Measurements from ENCODE around the gene LRRC47. TPM values are rescaled to one million over a fixed set of nuclear protein-coding genes. Genes with fewer than 3 reads are reported as not detected.

The LRRC47 gene
- total RNA-seq, 4 donors from 2014 or later, result 19.0 to 44.7 (median 37.4) TPM

- Histone ChIP-seq H3K27me3 (no peaks in the 10 kb centered on the region), H3K27ac (no peak overlapping the region), H3K4me1 (peaks cover 0 to 12% of the 10 kb centered on the region in 2 donors), H3K9me3 (no peaks in the 10 kb centered on the region), H3K4me3 (no peak overlapping the region), H3K36me3 (no peaks in the 10 kb centered on the region)
- no peak for DNase-seq
- TF ChIP-seq, protein P1, sequence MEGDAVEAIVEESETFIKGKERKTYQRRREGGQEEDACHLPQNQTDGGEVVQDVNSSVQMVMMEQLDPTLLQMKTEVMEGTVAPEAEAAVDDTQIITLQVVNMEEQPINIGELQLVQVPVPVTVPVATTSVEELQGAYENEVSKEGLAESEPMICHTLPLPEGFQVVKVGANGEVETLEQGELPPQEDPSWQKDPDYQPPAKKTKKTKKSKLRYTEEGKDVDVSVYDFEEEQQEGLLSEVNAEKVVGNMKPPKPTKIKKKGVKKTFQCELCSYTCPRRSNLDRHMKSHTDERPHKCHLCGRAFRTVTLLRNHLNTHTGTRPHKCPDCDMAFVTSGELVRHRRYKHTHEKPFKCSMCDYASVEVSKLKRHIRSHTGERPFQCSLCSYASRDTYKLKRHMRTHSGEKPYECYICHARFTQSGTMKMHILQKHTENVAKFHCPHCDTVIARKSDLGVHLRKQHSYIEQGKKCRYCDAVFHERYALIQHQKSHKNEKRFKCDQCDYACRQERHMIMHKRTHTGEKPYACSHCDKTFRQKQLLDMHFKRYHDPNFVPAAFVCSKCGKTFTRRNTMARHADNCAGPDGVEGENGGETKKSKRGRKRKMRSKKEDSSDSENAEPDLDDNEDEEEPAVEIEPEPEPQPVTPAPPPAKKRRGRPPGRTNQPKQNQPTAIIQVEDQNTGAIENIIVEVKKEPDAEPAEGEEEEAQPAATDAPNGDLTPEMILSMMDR (IDR thresholded peaks at IDR 0.05), result no peak
- no peak for TF ChIP-seq POLR2A (IDR thresholded peaks at IDR 0.05)
- intact Hi-C loops (cut with DNase I; ENCODE audit: low total_unique reads), result no loop called here
These were observed 6.6 kb downstream of the LRRC47 start for GRCh38 chr1:3789421-3790300.

DNA sequence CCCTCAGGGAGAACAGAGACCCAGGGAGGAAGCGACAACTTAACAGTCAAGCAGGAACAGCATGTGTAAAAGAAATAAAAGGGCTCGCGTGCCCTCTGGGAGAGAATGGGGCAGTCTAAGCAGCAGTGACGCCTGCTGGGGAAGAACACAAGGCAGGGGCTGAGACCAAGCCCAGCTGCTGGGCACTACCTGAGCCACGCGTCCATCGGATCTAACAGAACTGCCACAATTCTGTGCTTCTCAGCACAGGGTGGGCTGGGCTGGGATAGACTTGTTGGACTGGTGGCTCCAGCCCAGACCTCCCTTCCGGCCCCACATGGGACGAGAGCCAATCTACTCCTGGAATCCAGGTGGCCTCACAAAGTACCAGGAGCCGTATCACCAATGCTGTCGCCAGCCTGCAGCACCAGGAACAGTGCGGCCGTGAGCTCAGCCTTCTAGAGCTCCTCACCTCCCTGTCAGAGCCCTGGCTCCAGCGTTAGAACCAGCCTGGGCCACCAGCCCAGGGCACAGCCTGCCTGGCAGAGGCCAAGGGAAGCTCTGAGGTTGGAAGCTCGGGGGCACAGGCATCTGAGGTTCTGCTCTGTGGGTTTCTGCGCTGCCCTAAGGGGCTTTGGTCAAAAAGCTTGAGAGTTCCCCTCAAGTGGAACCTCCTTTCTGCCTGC lies 7.4 kb downstream of the LRRC47 start:
- no peaks in the 10 kb centered on the region for H3K36me3 ChIP-seq
- H3K27ac ChIP-seq, result no peak overlapping the region
- TF ChIP-seq, protein P1 (IDR thresholded peaks at IDR 0.05), result no peak
- no peak for TF ChIP-seq POLR2A (IDR thresholded peaks at IDR 0.05)

GRCh38 chr1:3787745-3788605 lies 8.3 kb downstream of the LRRC47 start:
- no peak for DNase-seq
- no peak overlapping the region for H3K27ac ChIP-seq
- H3K4me1 ChIP-seq, result peaks cover 0 to 4% of the 10 kb centered on the region in 2 donors
- no peaks in the 10 kb centered on the region for H3K27me3 ChIP-seq
- H3K9me3 ChIP-seq, result no peaks in the 10 kb centered on the region
- TF ChIP-seq, protein P1 (IDR thresholded peaks at IDR 0.05), result no peak
- no peak for TF ChIP-seq POLR2A (IDR thresholded peaks at IDR 0.05)
- no peak overlapping the region for H3K4me3 ChIP-seq
- H3K36me3 ChIP-seq, result no peaks in the 10 kb centered on the region
- intact Hi-C loops (cut with DNase I; ENCODE audit: low total_unique reads), result no loop called here

More for the DNA sequence above, 7.4 kb downstream of the LRRC47 start:
- Histone ChIP-seq H3K4me1 (peaks cover 0 to 4% of the 10 kb centered on the region in 2 donors), H3K4me3 (no peak overlapping the region), H3K27me3 (no peaks in the 10 kb centered on the region), H3K9me3 (no peaks in the 10 kb centered on the region)
- intact Hi-C loops (cut with DNase I; ENCODE audit: low total_unique reads), result no loop called here
- no peak for DNase-seq

DNA sequence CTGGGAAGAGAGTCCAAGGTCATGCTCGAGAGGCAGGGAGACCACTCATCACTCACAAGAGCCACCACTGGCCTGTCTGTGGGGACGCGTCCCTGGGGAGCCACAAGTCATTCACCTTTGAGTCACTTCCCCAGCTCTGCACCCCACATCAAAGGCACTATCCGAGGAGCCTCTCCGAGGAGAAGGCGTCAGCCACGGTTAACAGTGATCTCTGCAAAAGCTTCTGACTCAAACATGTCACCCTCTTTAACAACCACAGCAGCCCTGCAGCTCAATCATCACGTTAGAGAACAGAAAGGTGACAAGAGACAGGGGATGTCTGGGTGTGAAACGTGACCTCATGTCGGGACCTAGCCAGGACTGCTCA lies 9.0 kb downstream of the LRRC47 start:
- H3K4me1 ChIP-seq, result peaks cover 0 to 4% of the 10 kb centered on the region in 2 donors
- TF ChIP-seq, protein P1 (IDR thresholded peaks at IDR 0.05), result no peak
- TF ChIP-seq POLR2A (IDR thresholded peaks at IDR 0.05), result no peak
- no peak overlapping the region for H3K4me3 ChIP-seq
- no peaks in the 10 kb centered on the region for H3K36me3 ChIP-seq
- no peaks in the 10 kb centered on the region for H3K27me3 ChIP-seq
- DNase-seq, result no peak
- H3K9me3 ChIP-seq, result no peaks in the 10 kb centered on the region
- intact Hi-C loops (cut with DNase I; ENCODE audit: low total_unique reads), result no loop called here
- H3K27ac ChIP-seq, result no peak overlapping the region

Data from uterus (tissue), 4 donors.